Measurements from ENCODE around the gene CXCL8. TPM values are rescaled to one million over a fixed set of nuclear protein-coding genes. Genes with fewer than 3 reads are reported as not detected.
"Not testable (repeated sequence)": the region's sequence is repeated elsewhere in the genome, so short reads cannot be mapped to it uniquely, and the experiment has no call there.

The CXCL8 gene
- total RNA-seq, 1 donor: 5.8 TPM

- H3K27me3 ChIP-seq (ENCODE audit: insufficient read depth, low read length): no peaks in the 10 kb centered on the region
- no peaks in the 10 kb centered on the region for H3K79me2 ChIP-seq (ENCODE audit: insufficient read depth, low read length)
- H2AFZ ChIP-seq (ENCODE audit: low read length): no peak overlapping the region
- H3K9me3 ChIP-seq (ENCODE audit: low read depth, low read length): no peaks in the 10 kb centered on the region
- TF ChIP-seq, protein P1, sequence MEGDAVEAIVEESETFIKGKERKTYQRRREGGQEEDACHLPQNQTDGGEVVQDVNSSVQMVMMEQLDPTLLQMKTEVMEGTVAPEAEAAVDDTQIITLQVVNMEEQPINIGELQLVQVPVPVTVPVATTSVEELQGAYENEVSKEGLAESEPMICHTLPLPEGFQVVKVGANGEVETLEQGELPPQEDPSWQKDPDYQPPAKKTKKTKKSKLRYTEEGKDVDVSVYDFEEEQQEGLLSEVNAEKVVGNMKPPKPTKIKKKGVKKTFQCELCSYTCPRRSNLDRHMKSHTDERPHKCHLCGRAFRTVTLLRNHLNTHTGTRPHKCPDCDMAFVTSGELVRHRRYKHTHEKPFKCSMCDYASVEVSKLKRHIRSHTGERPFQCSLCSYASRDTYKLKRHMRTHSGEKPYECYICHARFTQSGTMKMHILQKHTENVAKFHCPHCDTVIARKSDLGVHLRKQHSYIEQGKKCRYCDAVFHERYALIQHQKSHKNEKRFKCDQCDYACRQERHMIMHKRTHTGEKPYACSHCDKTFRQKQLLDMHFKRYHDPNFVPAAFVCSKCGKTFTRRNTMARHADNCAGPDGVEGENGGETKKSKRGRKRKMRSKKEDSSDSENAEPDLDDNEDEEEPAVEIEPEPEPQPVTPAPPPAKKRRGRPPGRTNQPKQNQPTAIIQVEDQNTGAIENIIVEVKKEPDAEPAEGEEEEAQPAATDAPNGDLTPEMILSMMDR (IDR thresholded peaks at IDR 0.05; ENCODE audit: extremely low read depth, low read depth, low read length): no peak
- no peak for DNase-seq (ENCODE audit: insufficient read length, low spot score, missing footprints)
- H3K4me1 ChIP-seq (ENCODE audit: insufficient read depth, low read length): peaks cover 5% of the 10 kb centered on the region
- H4K20me1 ChIP-seq (ENCODE audit: insufficient read depth, low read length): no peaks in the 10 kb centered on the region
- no peak overlapping the region for H3K4me2 ChIP-seq (ENCODE audit: insufficient read depth, low read length)
- H3K36me3 ChIP-seq (ENCODE audit: insufficient read depth, low read length): no peaks in the 10 kb centered on the region
- H3K27ac ChIP-seq (ENCODE audit: low read depth, low read length): no peak overlapping the region
- H3K4me3 ChIP-seq (ENCODE audit: insufficient read depth, low read length): no peak overlapping the region
Measured at GRCh38 chr4:73770917-73771316, 30.5 kb downstream of the CXCL8 start.

GRCh38 chr4:73772363-73772762, 32.0 kb downstream of the CXCL8 start:
- Histone ChIP-seq H3K4me3 (ENCODE audit: insufficient read depth, low read length) (no peak overlapping the region), H2AFZ (ENCODE audit: low read length) (no peak overlapping the region), H3K4me1 (ENCODE audit: insufficient read depth, low read length) (peaks cover 13% of the 10 kb centered on the region), H3K36me3 (ENCODE audit: insufficient read depth, low read length) (no peaks in the 10 kb centered on the region), H3K4me2 (ENCODE audit: insufficient read depth, low read length) (no peak overlapping the region), H3K79me2 (ENCODE audit: insufficient read depth, low read length) (no peaks in the 10 kb centered on the region), H4K20me1 (ENCODE audit: insufficient read depth, low read length) (no peaks in the 10 kb centered on the region), H3K27me3 (ENCODE audit: insufficient read depth, low read length) (no peaks in the 10 kb centered on the region), H3K9me3 (ENCODE audit: low read depth, low read length) (no peaks in the 10 kb centered on the region), H3K27ac (ENCODE audit: low read depth, low read length) (no peak overlapping the region)
- TF ChIP-seq, protein P1 (IDR thresholded peaks at IDR 0.05; ENCODE audit: extremely low read depth, low read depth, low read length): no peak
- DNase-seq (ENCODE audit: insufficient read length, low spot score, missing footprints): no peak

DNA sequence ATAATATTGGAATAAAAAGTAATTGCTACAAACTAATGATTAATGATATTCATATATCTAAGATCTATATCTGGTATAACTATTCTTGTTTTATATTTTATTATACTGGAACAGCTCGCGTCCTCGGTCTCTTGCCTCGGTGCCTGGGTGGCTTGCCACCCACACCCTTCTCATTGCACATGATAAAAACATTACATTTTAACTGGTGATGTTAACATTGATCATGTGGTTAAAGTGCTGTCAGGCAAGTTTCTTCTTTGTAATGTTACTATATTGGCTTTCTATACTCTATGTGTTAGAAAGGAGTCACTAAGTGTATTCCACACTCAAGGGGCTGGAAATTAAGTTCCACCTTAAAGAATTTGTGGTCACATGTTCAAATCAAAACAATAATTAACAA, 34.0 kb downstream of the CXCL8 start:
- not testable (repeated sequence) for H3K36me3 ChIP-seq (ENCODE audit: insufficient read depth, low read length); H4K20me1 ChIP-seq (ENCODE audit: insufficient read depth, low read length); H3K9me3 ChIP-seq (ENCODE audit: low read depth, low read length); H3K4me2 ChIP-seq (ENCODE audit: insufficient read depth, low read length); H3K27me3 ChIP-seq (ENCODE audit: insufficient read depth, low read length); H3K79me2 ChIP-seq (ENCODE audit: insufficient read depth, low read length); H2AFZ ChIP-seq (ENCODE audit: low read length); H3K27ac ChIP-seq (ENCODE audit: low read depth, low read length); H3K4me3 ChIP-seq (ENCODE audit: insufficient read depth, low read length); DNase-seq (ENCODE audit: insufficient read length, low spot score, missing footprints)
- peaks cover 13% of the 10 kb centered on the region for H3K4me1 ChIP-seq (ENCODE audit: insufficient read depth, low read length)

DNA sequence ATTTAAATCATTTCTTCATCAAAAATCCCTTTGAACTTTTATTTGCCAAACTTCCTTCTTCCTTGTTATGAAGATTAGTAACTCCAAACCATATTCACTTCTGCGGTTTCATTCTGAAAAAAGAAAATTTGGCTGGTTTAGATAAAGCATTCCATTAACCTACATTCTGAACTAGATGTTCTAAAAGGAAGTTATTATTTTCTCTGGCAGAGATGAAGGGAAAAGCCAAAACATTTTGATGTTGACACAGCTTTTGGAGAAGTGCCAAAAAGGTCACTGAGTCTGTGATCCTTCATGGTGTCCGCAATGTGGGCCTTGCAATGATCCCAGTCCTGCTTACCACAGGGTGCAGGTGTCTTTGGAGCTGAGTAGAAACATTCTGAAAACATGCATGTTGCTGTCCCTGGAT, 36.0 kb downstream of the CXCL8 start:
- Histone ChIP-seq H4K20me1 (ENCODE audit: insufficient read depth, low read length) (no peaks in the 10 kb centered on the region), H3K27me3 (ENCODE audit: insufficient read depth, low read length) (no peaks in the 10 kb centered on the region), H3K4me2 (ENCODE audit: insufficient read depth, low read length) (peak overlapping the region; percentile 23), H3K9me3 (ENCODE audit: low read depth, low read length) (no peaks in the 10 kb centered on the region), H3K27ac (ENCODE audit: low read depth, low read length) (no peak overlapping the region), H3K36me3 (ENCODE audit: insufficient read depth, low read length) (no peaks in the 10 kb centered on the region), H3K4me1 (ENCODE audit: insufficient read depth, low read length) (peaks cover 13% of the 10 kb centered on the region), H2AFZ (ENCODE audit: low read length) (no peak overlapping the region), H3K4me3 (ENCODE audit: insufficient read depth, low read length) (no peak overlapping the region), H3K79me2 (ENCODE audit: insufficient read depth, low read length) (no peaks in the 10 kb centered on the region)
- peak; percentile 22 for DNase-seq (ENCODE audit: insufficient read length, low spot score, missing footprints)
- TF ChIP-seq, protein P1 (IDR thresholded peaks at IDR 0.05; ENCODE audit: extremely low read depth, low read depth, low read length): no peak

All from osteoblast (primary cell).